Ovary (tissue), 3 donors: ENCODE results near the gene SYK.

Experiments
- CTCF ChIP-seq, 3 donors: fragments of 450-650 bp in 2 of 3; fragments of 200-600 bp in 1 of 3; IDR thresholded peaks; one replicate each; pipeline versions ENCODE4 v1.5.1 to v1.8.0; 2016 to 2022; ENCODE audit warnings: antibody characterized with exemption in 3 of 3, mild to moderate bottlenecking in 1 of 3
- EP300 ChIP-seq: sonication (generic); formaldehyde crosslinking; IDR thresholded peaks from one replicate; pipeline ENCODE4 v1.6.1; 2017; ENCODE audit warnings: antibody characterized with exemption
- donor health status: DM: no; HTN: no; CAD: no.

GRCh38 chr9:90898228-90898627, 96.6 kb downstream of the SYK start:
- TF ChIP-seq CTCF (IDR thresholded peaks at IDR 0.05): no peak
- no peak for TF ChIP-seq EP300
